ENCODE data around the gene C9orf50. TPM values are rescaled to one million over a fixed set of nuclear protein-coding genes. Genes with fewer than 3 reads are reported as not detected.
A peak's percentile ranks its signal among the peaks of the same experiment; 100 is the strongest.

Gene C9orf50
- total and polyA plus RNA-seq, 2 donors (not counting 3 experiments of a cell fraction or from before 2014, with no cell fraction given), result not detected

GRCh38 chr9:129576546-129577543 lies 44.1 kb downstream of the C9orf50 start:
- Histone ChIP-seq H3K36me3 (ENCODE audit: control insufficient read depth in 2 of 2, extremely low read depth in 1 of 2, insufficient read depth in 2 of 2, low read length in 2 of 2) (no peaks in the 10 kb centered on the region), H3K27ac (ENCODE audit: insufficient read depth, low read depth, low read length) (peak overlapping the region; percentile 81), H3K9me1 (replicated peaks; ENCODE audit: control insufficient read depth, extremely low read depth, insufficient read depth, low read length) (no peaks in the 10 kb centered on the region), H3K79me2 (ENCODE audit: control insufficient read depth, insufficient read depth, low read length) (no peaks in the 10 kb centered on the region), H3K9ac (replicated peaks; ENCODE audit: extremely low read depth, insufficient read depth, low read length) (peak overlapping the region; percentile 63), H3K4me3 (replicated peaks in 1 of 3; ENCODE audit: insufficient read depth in 1 of 3, low read depth in 1 of 3, low read length in 3 of 3) (no peak overlapping the region), H4K20me1 (replicated peaks; ENCODE audit: control insufficient read depth, extremely low read depth, insufficient read depth, low read length) (no peaks in the 10 kb centered on the region), H3K9me3 (replicated peaks; ENCODE audit: control insufficient read depth, insufficient read depth, low read length) (no peaks in the 10 kb centered on the region), H3K4me1 (ENCODE audit: control insufficient read depth, extremely low read depth, insufficient read depth, low read length) (peaks cover 7% of the 10 kb centered on the region), H3K27me3 (ENCODE audit: control insufficient read depth in 2 of 2, insufficient read depth in 2 of 2, low read length in 2 of 2) (no peaks in the 10 kb centered on the region), H3K4me2 (ENCODE audit: insufficient read depth, low read length) (no peak overlapping the region), H2AFZ (ENCODE audit: low read depth, low read length) (peak overlapping the region; percentile 20)
- POLR2A ChIA-PET, result no interaction called here
- TSS peak; percentile 89 for BruUV-seq (replicated peaks)
- FAIRE-seq (peak; percentile 85), DNase-seq (ENCODE audit: low read depth, low spot score) (peak; percentile 82)
- dilution Hi-C loops (cut with MboI; ENCODE audit: extremely low pct_ligation_motif_present, low sequenced_read_pairs), result no loop called here
- TF ChIP-seq EZH2 (IDR thresholded peaks at IDR 0.05; ENCODE audit: borderline replicate concordance, low read depth, low read length, severe bottlenecking), result no peak
- peak; percentile 78 for TF ChIP-seq POLR2AphosphoS5 (IDR thresholded peaks at IDR 0.05; ENCODE audit: insufficient read depth, low read depth, low read length)
- TF ChIP-seq CTCF (IDR thresholded peaks at IDR 0.05; ENCODE audit: extremely low read depth in 1 of 2, insufficient read depth in 1 of 2, low read depth in 1 of 2, low read length in 2 of 2), result no peak
- peak; percentile 97 for TF ChIP-seq MAX (IDR thresholded peaks at IDR 0.05; ENCODE audit: insufficient read depth, insufficient read length)
- peak; percentile 97 for TF ChIP-seq MYC (IDR thresholded peaks at IDR 0.05; ENCODE audit: low read depth, low read length)
- TF ChIP-seq JUN (IDR thresholded peaks at IDR 0.05; ENCODE audit: borderline replicate concordance, insufficient read depth, insufficient read length, low read depth), result peak; percentile 74
- no peak for TF ChIP-seq FOS (IDR thresholded peaks at IDR 0.05; ENCODE audit: borderline replicate concordance, insufficient read depth, low read length)
- TF ChIP-seq POLR2A (IDR thresholded peaks at IDR 0.05; ENCODE audit: low read depth, low read length), result peak; percentile 76
- TF ChIP-seq GATA2 (IDR thresholded peaks at IDR 0.05; ENCODE audit: insufficient read depth, insufficient read length, low read depth, low read length), result no peak
- intact Hi-C loops (cut with micrococcal nuclease), result no loop called here
- CTCF ChIA-PET, result no interaction called here
